SU-DHL-6 (cell line): Measurements from ENCODE around the gene SPNS1.

Source experiments
- H2AFZ ChIP-seq: fragments of 200-600 bp; sonication (generic); 2 replicates; pipeline ENCODE4 v1.6.1; 2014; ENCODE audit warnings: low read depth, mild to moderate bottlenecking, moderate library complexity, mixed read lengths, antibody characterized with exemption, low read length; ENCODE audit not compliant: severe bottlenecking
- H3F3A ChIP-seq: fragments of 200-600 bp; shearing (Covaris generic); 2 replicates; pipeline ENCODE4 v1.6.0; 2016; ENCODE audit warnings: antibody characterized with exemption, mild to moderate bottlenecking; ENCODE audit not compliant: insufficient read depth
- H3K27ac ChIP-seq: fragments of 200-600 bp; sonication (generic); 2 replicates; pipeline ENCODE4 v1.5.1; 2016; ENCODE audit warnings: low read depth, mild to moderate bottlenecking, low read length, moderate library complexity, mixed read lengths
- H3K27me3 ChIP-seq: fragments of 200-600 bp; sonication (generic), shearing (Covaris generic); 2 replicates; pipeline ENCODE4 v1.6.0; 2014; ENCODE audit warnings: mild to moderate bottlenecking, low read length
- H3K36me3 ChIP-seq: fragments of 200-600 bp; sonication (generic); 2 replicates; pipeline ENCODE4 v1.6.1; 2014; ENCODE audit warnings: mild to moderate bottlenecking, low read length, mixed read lengths
- H3K4me2 ChIP-seq: fragments of 300-600, 200-600 bp; shearing (Covaris generic), sonication (generic); 2 replicates; pipeline ENCODE4 v1.6.0; 2014; ENCODE audit warnings: low read length, low read depth, mild to moderate bottlenecking; ENCODE audit not compliant: poor library complexity, severe bottlenecking
- H3K4me3 ChIP-seq: fragments of 200-600 bp; sonication (generic); 2 replicates; pipeline ENCODE4 v1.5.1; 2014; ENCODE audit warnings: antibody characterized with exemption, low read length, mild to moderate bottlenecking, mixed read lengths; ENCODE audit not compliant: insufficient read depth, poor library complexity, severe bottlenecking
- H3K79me2 ChIP-seq: fragments of 200-600 bp; sonication (generic); 2 replicates; pipeline ENCODE4 v1.6.1; 2014; ENCODE audit warnings: mild to moderate bottlenecking, low read length, moderate library complexity; ENCODE audit not compliant: insufficient read depth
- H3K9ac ChIP-seq: fragments of 200-600 bp; sonication (generic); 2 replicates; pipeline ENCODE4 v1.7.0; 2014; ENCODE audit warnings: mild to moderate bottlenecking, low read length
- H3K9me2 ChIP-seq: fragments of 200-600 bp; sonication (generic); replicated peaks from 2 replicates; pipeline ENCODE4 v1.6.1; 2014; ENCODE audit warnings: low read length; ENCODE audit not compliant: insufficient read depth
- H3K9me3 ChIP-seq: fragments of 200-600 bp; sonication (generic); 2 replicates; pipeline ENCODE4 v1.6.1; 2014; ENCODE audit warnings: low read length, mixed read lengths; ENCODE audit not compliant: insufficient read depth
- H4K20me1 ChIP-seq: fragments of 200-600 bp; sonication (generic); 2 replicates; pipeline ENCODE4 v1.6.1; 2014; ENCODE audit warnings: low read depth, mild to moderate bottlenecking, antibody characterized with exemption, low read length, moderate library complexity, mixed read lengths
- EZH2phosphoT487 ChIP-seq: fragments of 200-600 bp; sonication (generic), shearing (Covaris generic); conservative IDR thresholded peaks from 2 replicates; pipeline ENCODE4 v1.6.1; 2018; ENCODE audit warnings: mild to moderate bottlenecking, antibody characterized with exemption, low read length, moderate library complexity, mixed read lengths
- TF ChIP-seq, protein P1 (sequence below): fragments of 200-600 bp; sonication (generic); IDR thresholded peaks from one replicate; pipeline ENCODE4 v1.5.1; 2017; ENCODE audit warnings: antibody characterized with exemption, mild to moderate bottlenecking, low read length, moderate library complexity; ENCODE audit not compliant: insufficient read depth, poor library complexity, severe bottlenecking

The SPNS1 gene

DNA sequence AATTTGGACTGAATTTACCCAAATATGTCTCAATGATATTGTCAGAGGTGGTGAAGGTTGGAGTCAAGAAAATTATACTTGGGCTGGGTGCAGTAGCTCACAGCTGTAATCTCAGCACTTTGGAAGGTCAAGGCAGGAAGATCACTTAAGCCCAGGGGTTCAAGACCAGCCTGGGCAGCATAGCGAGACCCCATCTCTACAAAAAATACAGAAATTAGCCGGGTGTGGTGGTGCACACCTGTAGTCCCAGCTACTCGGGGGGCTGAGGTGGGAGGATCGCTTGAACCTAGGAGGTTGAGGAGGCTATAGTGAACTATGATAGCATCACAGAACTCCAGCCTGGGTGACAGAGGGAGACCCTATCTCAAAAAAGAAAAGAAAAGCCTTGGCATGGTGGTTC is 51.2 kb downstream of the SPNS1 start:
- 0 out of 2 replicates have a peak, but pooled peaks cover 3% of the 10 kb centered on the region for H3K27me3 ChIP-seq
- no peaks in the 10 kb centered on the region for H3K9me3 ChIP-seq
- no peaks in the 10 kb centered on the region for H3F3A ChIP-seq
- no peak overlapping the region for H3K27ac ChIP-seq
- no peak overlapping the region for H3K9ac ChIP-seq
- no peak overlapping the region for H2AFZ ChIP-seq
- H3K79me2 ChIP-seq = no peaks in the 10 kb centered on the region
- no peak overlapping the region for H3K4me2 ChIP-seq
- no peak overlapping the region for H3K4me3 ChIP-seq
- no peaks in the 10 kb centered on the region for H4K20me1 ChIP-seq
- H3K36me3 ChIP-seq = no peaks in the 10 kb centered on the region
- no peaks in the 10 kb centered on the region for H3K9me2 ChIP-seq
- TF ChIP-seq EZH2phosphoT487 = no peak

DNA sequence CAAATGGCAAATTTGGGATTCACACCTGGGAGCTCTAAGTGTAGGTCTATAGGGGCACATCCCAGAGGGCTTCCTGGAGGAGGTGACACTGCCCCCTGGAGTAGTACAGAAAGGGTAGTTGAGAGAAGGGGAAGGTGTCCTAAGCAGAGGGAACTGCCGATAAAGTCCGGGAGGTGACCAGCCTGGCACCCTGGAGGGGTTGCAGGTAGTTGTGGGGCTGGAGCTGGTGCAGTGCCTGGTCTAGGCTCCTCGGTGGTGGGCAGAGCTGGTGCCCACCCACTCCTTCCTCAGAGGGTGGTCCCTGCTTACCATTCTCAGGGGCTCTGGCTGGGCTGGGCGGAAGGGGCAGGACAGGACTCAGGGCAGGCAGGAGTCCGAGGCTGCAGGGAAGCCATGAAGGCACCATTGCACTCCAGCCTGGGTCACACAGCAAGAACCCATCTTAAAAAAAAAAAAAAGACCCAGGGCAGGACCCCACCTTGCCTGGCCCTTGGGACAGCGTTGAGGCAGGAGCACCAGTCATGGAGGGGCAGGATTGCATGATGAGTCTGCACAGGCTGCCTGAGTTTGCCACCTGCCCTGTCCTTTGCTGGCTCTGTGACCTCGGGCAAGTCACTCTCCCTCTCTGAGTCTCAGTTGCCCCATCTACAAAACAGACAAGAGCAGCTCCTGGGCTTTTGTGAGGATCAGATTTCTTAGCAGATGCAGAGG is 54.0 kb downstream of the SPNS1 start:
- Histone ChIP-seq H2AFZ (no peak overlapping the region), H3K4me2 (no peak overlapping the region), H3K9ac (no peak overlapping the region)

DNA sequence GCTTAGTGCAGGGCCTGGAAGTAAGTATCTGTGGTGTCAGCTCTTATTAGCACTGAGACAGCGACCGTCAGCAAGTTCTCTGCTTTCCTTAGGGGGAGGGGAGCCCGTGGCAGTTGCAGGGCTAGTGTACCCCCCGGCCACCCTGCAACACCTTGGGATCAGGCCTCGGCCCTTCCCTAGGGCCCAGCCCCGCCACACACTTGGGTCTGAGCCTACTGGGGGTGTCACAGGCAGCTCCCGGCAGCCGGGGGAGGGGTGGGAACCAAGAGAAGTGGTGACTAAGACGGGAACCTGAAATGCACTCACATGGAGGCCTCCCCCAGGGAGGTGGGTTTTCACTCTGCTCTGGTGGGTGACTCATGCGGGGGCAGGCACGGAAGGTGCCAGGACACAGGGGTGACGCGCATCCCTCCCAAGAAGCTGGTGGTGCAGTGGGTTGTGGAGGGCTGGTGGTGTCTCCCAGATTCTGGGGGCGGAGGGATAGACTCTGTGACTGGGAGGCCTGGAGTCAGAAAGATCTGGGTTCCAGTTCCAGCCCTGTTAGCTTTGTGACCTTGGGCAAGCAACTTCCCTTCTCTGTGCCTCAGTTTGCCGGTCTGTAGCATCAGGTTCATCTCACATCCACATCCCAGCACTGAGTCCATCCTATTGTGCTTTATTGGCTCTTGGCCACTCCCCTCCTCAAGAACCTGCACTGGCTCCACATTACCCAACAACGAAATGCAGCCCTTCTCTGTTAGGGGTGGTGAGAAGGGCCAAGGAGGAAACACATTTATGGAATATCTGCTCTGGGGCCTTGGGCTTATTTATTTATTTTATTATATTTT is 54.8 kb downstream of the SPNS1 start:
- no peaks in the 10 kb centered on the region for H3K9me2 ChIP-seq
- H2AFZ ChIP-seq = no peak overlapping the region
- 0 out of 2 replicates have a peak, but pooled peaks cover 3% of the 10 kb centered on the region for H3K27me3 ChIP-seq
- H3F3A ChIP-seq = no peaks in the 10 kb centered on the region
- no peaks in the 10 kb centered on the region for H4K20me1 ChIP-seq
- H3K9ac ChIP-seq = no peak overlapping the region
- TF ChIP-seq, protein P1, sequence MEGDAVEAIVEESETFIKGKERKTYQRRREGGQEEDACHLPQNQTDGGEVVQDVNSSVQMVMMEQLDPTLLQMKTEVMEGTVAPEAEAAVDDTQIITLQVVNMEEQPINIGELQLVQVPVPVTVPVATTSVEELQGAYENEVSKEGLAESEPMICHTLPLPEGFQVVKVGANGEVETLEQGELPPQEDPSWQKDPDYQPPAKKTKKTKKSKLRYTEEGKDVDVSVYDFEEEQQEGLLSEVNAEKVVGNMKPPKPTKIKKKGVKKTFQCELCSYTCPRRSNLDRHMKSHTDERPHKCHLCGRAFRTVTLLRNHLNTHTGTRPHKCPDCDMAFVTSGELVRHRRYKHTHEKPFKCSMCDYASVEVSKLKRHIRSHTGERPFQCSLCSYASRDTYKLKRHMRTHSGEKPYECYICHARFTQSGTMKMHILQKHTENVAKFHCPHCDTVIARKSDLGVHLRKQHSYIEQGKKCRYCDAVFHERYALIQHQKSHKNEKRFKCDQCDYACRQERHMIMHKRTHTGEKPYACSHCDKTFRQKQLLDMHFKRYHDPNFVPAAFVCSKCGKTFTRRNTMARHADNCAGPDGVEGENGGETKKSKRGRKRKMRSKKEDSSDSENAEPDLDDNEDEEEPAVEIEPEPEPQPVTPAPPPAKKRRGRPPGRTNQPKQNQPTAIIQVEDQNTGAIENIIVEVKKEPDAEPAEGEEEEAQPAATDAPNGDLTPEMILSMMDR = no peak
- TF ChIP-seq EZH2phosphoT487 = no peak
- no peak overlapping the region for H3K4me2 ChIP-seq
- no peak overlapping the region for H3K27ac ChIP-seq
- no peak overlapping the region for H3K4me3 ChIP-seq
- H3K79me2 ChIP-seq = no peaks in the 10 kb centered on the region
- H3K36me3 ChIP-seq = no peaks in the 10 kb centered on the region
- H3K9me3 ChIP-seq = no peaks in the 10 kb centered on the region

More for the DNA sequence above, 54.0 kb downstream of the SPNS1 start:
- 0 out of 2 replicates have a peak, but pooled peaks cover 3% of the 10 kb centered on the region for H3K27me3 ChIP-seq
- no peaks in the 10 kb centered on the region for H3K36me3 ChIP-seq
- no peak overlapping the region for H3K4me3 ChIP-seq
- H3K9me2 ChIP-seq = no peaks in the 10 kb centered on the region
- TF ChIP-seq EZH2phosphoT487 = no peak
- TF ChIP-seq, protein P1 = no peak
- H3K79me2 ChIP-seq = no peaks in the 10 kb centered on the region
- H3K9me3 ChIP-seq = no peaks in the 10 kb centered on the region
- no peak overlapping the region for H3K27ac ChIP-seq
- H4K20me1 ChIP-seq = no peaks in the 10 kb centered on the region
- H3F3A ChIP-seq = no peaks in the 10 kb centered on the region
